Brain microvascular endothelial cell (primary cell): ENCODE data around the gene PCLO.
"Not testable (repeated sequence)": the region's sequence is repeated elsewhere in the genome, so short reads cannot be mapped to it uniquely, and the experiment has no call there.

Experiments used
- DNase-seq: peaks from one replicate; pipeline ENCODE4 v3.0.0-alpha.2; 2020
- H3K27ac ChIP-seq: fragments of 250-450 bp; sonication (Bioruptor Pico); 2 replicates; pipeline ENCODE4 v1.5.1; 2020; ENCODE audit warnings: mild to moderate bottlenecking, moderate library complexity
- H3K27me3 ChIP-seq: fragments of 250-450 bp; sonication (Bioruptor Pico); replicated peaks from 2 replicates; pipeline ENCODE4 v1.5.1; 2020; ENCODE audit warnings: mild to moderate bottlenecking
- H3K36me3 ChIP-seq: fragments of 250-450 bp; sonication (Bioruptor Pico); replicated peaks from 2 replicates; pipeline ENCODE4 v1.5.1; 2020; ENCODE audit warnings: mild to moderate bottlenecking
- H3K4me3 ChIP-seq: 2 replicates; pipeline ENCODE4 v1.5.1; 2011; ENCODE audit warnings: low read depth, mild to moderate bottlenecking, control low read depth, low read length, moderate library complexity
- CTCF ChIP-seq: IDR thresholded peaks from 2 replicates; pipeline ENCODE4 v1.5.1; 2011; ENCODE audit warnings: low read depth, mild to moderate bottlenecking, moderate library complexity, low read length, control low read depth, inconsistent platforms; ENCODE audit errors: missing control alignments
- in situ Hi-C: cut with HindIII; loops from 2 replicates; pipeline ENCODE4 v1.10.0; 2017; ENCODE audit warnings: low sequenced_read_pairs, low pct_ligation_motif_present

Gene PCLO

GRCh38 chr7:82925331-82925730, 237.4 kb downstream of the PCLO start:
- TF ChIP-seq CTCF, result no peak
- Histone ChIP-seq H3K4me3 (no peak overlapping the region), H3K27me3 (no peaks in the 10 kb centered on the region), H3K36me3 (no peaks in the 10 kb centered on the region), H3K27ac (no peak overlapping the region)
- DNase-seq, result no peak
- in situ Hi-C loops, result no loop called here

GRCh38 chr7:82906502-82906901, 256.2 kb downstream of the PCLO start:
- Histone ChIP-seq H3K4me3 (no peak overlapping the region), H3K27ac (no peak overlapping the region), H3K36me3 (no peaks in the 10 kb centered on the region), H3K27me3 (no peaks in the 10 kb centered on the region)
- DNase-seq, result no peak
- no peak for TF ChIP-seq CTCF
- in situ Hi-C loops, result no loop called here

- H3K27me3 ChIP-seq, result no peaks in the 10 kb centered on the region
- no peak for DNase-seq
- H3K4me3 ChIP-seq, result no peak overlapping the region
- no peaks in the 10 kb centered on the region for H3K36me3 ChIP-seq
- in situ Hi-C loops, result no loop called here
- H3K27ac ChIP-seq, result no peak overlapping the region
- TF ChIP-seq CTCF, result no peak
These were observed 257.8 kb downstream of the PCLO start for GRCh38 chr7:82904871-82905270.

GRCh38 chr7:82901098-82901497, 261.6 kb downstream of the PCLO start:
- DNase-seq, H3K4me3 ChIP-seq, H3K36me3 ChIP-seq, H3K27me3 ChIP-seq, H3K27ac ChIP-seq, in situ Hi-C loops: not testable (repeated sequence)

GRCh38 chr7:82897500-82897899, 265.2 kb downstream of the PCLO start:
- in situ Hi-C loops, result no loop called here
- H3K4me3 ChIP-seq, result no peak overlapping the region
- TF ChIP-seq CTCF, result no peak
- no peak for DNase-seq
- H3K36me3 ChIP-seq, result no peaks in the 10 kb centered on the region
- H3K27ac ChIP-seq, result no peak overlapping the region
- no peaks in the 10 kb centered on the region for H3K27me3 ChIP-seq

- H3K4me3 ChIP-seq, H3K36me3 ChIP-seq, in situ Hi-C loops, H3K27ac ChIP-seq, H3K27me3 ChIP-seq: not testable (repeated sequence)
- DNase-seq, result peak; percentile 2
These were observed 268.3 kb downstream of the PCLO start for GRCh38 chr7:82894341-82894740.

GRCh38 chr7:82886324-82886723, 276.4 kb downstream of the PCLO start:
- in situ Hi-C loops, result no loop called here
- Histone ChIP-seq H3K4me3 (no peak overlapping the region), H3K27ac (no peak overlapping the region), H3K27me3 (no peaks in the 10 kb centered on the region), H3K36me3 (no peaks in the 10 kb centered on the region)
- no peak for TF ChIP-seq CTCF
- DNase-seq, result no peak
